EH (cell line): ENCODE results near the gene TGDS.
A peak's percentile ranks its signal among the peaks of the same experiment; 100 is the strongest.
"Not testable (repeated sequence)": the region's sequence is repeated elsewhere in the genome, so short reads cannot be mapped to it uniquely, and the experiment has no call there.

Source experiments
- DNase-seq: peaks from one replicate; pipeline ENCODE4 v3.0.0-alpha.2; 2015; ENCODE audit warnings: low read depth

TGDS gene, protein sequence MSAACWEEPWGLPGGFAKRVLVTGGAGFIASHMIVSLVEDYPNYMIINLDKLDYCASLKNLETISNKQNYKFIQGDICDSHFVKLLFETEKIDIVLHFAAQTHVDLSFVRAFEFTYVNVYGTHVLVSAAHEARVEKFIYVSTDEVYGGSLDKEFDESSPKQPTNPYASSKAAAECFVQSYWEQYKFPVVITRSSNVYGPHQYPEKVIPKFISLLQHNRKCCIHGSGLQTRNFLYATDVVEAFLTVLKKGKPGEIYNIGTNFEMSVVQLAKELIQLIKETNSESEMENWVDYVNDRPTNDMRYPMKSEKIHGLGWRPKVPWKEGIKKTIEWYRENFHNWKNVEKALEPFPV

GRCh38 chr13:94595950-94596574 lies at the start of gene TGDS:
Gene TGDS (minus strand): TSS chr13:94596152. CDS start chr13:94596136, 16 bp downstream.
- peak; percentile 93 for DNase-seq

GRCh38 chr13:94641409-94641941 lies 45.5 kb upstream of the TGDS start:
- DNase-seq: peak; percentile 72

- peak; percentile 41 for DNase-seq
These were observed 44.8 kb upstream of the TGDS start for GRCh38 chr13:94640721-94641120.

DNA sequence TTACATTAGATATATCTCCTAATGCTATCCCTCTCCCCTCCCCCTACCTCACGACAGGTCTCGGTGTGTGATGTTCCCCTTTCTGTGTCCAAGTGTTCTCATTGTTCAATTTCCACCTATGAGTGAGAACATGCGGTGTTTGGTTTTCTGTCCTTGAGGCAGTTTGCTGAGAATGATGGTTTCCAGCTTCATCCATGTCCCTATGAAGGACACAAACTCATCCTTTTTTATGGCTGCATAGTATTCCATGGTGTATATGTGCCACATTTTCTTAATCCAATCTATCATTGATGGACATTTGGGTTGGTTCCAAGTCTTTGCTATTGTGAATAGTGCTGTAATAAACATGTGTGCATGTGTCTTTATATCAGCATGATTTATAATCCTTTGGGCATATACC lies 41.7 kb upstream of the TGDS start:
- not testable (repeated sequence) for DNase-seq

DNA sequence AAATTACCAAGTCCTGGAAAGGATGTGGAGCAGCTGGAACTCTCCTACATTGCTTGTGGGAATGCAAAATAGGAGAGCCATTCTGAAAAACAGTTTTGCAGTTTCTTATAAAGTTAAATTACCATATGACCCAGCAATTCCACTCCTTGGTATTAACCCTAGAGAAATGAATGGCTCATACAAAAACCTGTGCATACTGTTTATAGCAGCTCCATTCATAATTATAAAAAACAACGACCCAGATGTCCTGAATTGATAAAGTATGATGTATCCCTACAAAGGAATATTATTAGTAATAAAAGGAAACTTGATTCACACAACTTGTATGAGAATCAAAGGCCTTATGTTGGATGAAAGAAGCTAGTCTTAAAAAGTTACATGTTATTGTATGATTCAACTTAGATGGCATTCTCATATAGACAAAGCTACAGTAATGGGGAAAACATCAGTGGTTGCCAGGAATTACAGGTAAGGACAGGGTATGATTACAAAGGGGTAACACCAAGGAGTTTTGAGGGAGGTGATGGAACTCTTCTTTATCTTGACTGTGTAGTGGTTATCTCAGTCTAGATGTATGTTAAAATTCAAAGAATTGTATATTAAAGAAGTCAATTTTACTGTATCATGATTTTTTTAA lies 41.1 kb upstream of the TGDS start:
- no peak for DNase-seq

DNA sequence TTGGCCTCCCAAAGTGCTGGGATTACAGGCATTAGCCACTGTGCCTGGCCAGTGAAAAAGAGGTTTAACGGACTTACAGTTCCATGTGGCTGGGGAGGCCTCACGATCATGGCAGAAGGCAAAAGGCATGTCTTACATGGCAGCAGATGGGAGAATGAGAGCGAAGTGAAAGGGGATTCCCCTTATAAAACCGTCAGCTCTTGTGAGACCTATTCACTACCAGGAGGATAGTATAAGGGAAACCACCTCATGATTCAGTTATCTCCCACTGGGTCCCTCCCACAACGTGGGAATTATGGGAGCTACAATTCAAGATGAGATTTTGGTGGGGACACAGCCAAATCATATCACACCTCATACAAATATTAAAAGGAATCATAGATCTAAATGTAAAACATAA lies 40.1 kb upstream of the TGDS start:
- not testable (repeated sequence) for DNase-seq

DNA sequence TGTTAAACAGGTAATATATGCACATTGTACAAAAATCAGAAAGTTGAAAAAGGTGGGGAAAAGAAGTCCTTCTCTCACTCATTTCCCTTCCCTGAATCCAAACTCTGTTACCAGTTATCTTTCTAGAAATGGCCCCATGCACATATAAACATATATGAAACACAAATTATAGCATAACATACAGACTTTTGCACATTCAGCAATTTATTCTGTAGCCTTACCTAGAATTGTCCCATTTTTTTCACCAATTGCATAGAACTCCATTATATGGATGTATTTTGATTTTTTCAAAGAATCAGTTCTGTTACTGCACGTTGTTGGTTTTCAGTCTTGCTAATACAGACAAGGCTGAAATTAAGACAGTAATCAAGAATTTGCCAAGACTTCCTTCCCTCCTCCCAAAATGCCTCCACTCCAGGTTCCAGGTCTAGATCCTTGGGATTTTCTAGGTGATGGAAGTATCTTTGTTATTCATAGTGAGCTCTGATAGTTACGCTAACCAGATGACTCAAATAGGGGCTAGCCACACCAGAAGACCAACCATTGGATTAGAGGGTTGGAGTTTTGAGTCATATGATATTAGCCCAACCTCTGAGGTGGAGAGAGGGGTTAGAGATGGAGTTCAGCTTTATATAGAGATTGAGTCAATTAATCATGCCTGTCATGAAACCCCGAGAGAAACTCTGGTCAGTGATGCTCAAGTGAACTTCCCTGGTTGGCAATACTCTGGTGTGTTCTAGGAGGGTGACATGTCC lies 36.5 kb upstream of the TGDS start:
- no peak for DNase-seq

- no peak for DNase-seq
These were observed 34.9 kb upstream of the TGDS start for GRCh38 chr13:94630858-94631257.

DNA sequence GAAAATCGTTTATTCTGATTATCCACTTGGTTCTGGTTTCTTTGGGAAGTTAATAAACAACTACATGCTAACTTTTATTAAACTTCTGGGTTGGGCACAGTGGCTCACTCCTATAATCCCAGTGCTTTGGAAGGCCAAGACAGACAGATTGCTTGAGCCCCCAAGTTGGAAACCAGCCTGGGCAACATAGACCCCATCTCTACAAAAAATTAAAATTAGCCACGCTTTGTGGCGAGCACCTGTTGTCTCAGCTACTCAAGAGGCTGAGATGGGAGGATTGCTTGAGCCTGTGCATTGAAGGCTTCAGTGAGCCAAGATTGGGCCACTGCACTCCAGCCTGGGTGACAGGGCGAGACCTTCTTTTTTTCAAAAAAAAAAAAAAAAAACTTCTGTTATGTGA lies 27.4 kb upstream of the TGDS start:
- no peak for DNase-seq

DNA sequence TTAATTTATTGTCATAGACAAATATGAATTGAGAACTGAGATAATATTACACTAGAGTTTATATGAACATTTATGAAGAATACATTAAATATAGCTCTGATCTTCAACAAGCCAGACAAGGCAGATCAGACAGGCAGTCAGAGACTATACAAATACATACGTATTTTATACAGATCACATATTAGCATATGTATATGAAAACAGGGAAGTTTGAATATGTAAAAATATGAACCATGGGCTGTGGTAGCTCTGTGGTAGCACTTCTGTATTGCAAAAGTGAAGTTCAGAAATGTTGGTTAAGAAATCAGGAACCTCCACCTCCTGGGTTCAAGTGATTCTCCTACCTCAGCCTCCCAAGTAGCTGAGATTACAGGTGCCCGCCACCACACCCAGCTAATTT lies 26.4 kb upstream of the TGDS start:
- no peak for DNase-seq

DNA sequence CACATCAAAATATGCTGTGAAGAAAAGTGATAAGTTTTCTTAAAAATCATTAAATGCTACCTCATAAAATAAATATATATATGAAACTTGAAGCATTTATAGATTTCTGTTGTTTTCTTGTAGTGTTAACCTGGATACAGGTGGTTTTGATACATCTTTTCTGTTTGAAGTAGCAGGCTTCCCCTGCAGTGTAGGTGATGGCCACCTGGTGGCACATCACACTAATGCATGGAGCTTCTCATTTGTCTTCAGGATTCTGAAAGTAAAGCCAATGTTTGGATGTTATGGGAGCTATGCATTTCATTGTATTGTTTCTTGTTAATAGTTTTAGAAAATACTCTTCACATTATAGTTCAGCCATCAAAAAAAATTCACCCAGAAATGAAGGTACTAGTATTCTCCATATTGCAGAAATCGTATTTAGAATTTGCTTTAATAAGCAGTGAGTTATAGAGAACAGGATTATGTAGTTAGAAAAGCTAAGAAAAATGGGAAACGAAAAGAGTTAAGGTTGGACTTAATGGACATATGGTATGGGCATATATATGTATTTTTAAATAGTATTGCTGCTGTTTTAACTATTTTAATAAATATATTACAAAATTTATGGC lies 24.4 kb upstream of the TGDS start:
- DNase-seq: peak; percentile 33

- DNase-seq: no peak
These were observed 21.5 kb upstream of the TGDS start for GRCh38 chr13:94617389-94618000.

GRCh38 chr13:94613051-94613450 lies 17.1 kb upstream of the TGDS start:
- DNase-seq: no peak

GRCh38 chr13:94612050-94612449 lies 16.1 kb upstream of the TGDS start:
- DNase-seq: no peak

DNA sequence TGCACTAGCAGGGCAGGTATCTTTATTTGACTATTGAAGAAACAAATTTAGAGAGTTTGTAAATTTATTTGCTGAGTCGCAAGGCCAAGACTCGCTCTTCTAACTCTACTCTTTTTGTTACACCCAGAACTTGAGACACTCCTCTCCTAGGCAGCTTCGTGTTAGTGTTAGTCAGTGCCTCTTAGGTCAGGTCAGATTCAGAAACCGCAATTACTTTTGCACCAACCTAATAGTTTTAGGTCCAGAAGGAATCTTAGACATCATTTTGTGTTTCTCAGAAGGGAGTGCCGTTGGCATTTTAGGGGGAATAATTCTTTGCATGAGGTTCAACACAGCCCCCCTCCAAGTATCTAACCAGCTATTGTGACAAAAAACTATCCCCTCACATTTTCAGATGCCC lies 14.5 kb upstream of the TGDS start:
- DNase-seq: no peak

GRCh38 chr13:94609196-94609595 lies 13.2 kb upstream of the TGDS start:
- no peak for DNase-seq

DNA sequence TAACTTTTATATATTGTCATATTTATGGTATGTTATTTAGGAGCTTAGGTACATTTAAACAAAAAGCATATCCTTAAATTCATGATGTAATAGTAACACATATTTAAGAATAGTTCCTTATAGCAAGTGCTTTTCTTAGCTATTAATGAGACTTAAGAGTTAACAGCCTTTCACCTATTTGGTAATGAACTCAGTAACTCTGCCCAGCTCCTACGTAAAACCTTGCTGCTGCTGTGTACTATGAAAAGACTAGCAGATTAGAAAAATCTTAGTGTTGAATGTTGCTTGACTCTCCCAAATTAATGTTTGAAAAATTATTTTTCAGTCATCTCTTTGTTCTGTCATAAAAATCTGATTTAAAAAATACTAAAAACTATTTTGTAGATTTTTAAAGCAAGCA lies 12.6 kb upstream of the TGDS start:
- no peak for DNase-seq

- DNase-seq: peak; percentile 7
These were observed 12.0 kb upstream of the TGDS start for GRCh38 chr13:94607939-94608338.

GRCh38 chr13:94607056-94607455 lies 11.1 kb upstream of the TGDS start:
- DNase-seq: no peak

GRCh38 chr13:94602467-94602866 lies 6.5 kb upstream of the TGDS start:
- no peak for DNase-seq
